Uterus (tissue), 4 donors: Measurements from ENCODE around the gene IRF1. TPM values are rescaled to one million over a fixed set of nuclear protein-coding genes. Genes with fewer than 3 reads are reported as not detected.

Source experiments
- DNase-seq, 2 donors: peaks; one replicate each; pipeline ENCODE4 v3.0.0-alpha.2; 2019 to 2020
- H3K27ac ChIP-seq, 2 donors: fragments of 200-600 bp; sonication (generic); 1 replicate in 1 of 2; 2 replicates in 1 of 2; pipeline ENCODE4 v1.5.1; 2016 to 2018
- H3K27me3 ChIP-seq, 2 donors: fragments of 200-600 bp; sonication (generic); one replicate each; pipeline ENCODE4 v1.5.1; 2018 to 2019; ENCODE audit warnings: control low read depth in 1 of 2
- H3K36me3 ChIP-seq, 2 donors: fragments of 200-600 bp; sonication (generic); one replicate each; pipeline ENCODE4 v1.5.1; 2019; ENCODE audit warnings: control low read depth in 1 of 2
- H3K4me1 ChIP-seq, 2 donors: fragments of 200-600 bp; sonication (generic); one replicate each; pipeline ENCODE4 v1.5.1; 2018 to 2019; ENCODE audit warnings: control low read depth in 1 of 2
- H3K4me3 ChIP-seq, 2 donors: fragments of 200-600 bp; sonication (generic); 1 replicate in 1 of 2; 2 replicates in 1 of 2; pipeline ENCODE4 v1.5.1; 2018 to 2019; ENCODE audit warnings: mild to moderate bottlenecking in 1 of 2
- H3K9me3 ChIP-seq, 2 donors: fragments of 200-600 bp; sonication (generic); one replicate each; pipeline ENCODE4 v1.5.1; 2019; ENCODE audit warnings: control low read depth in 1 of 2
- POLR2A ChIP-seq, 2 donors: fragments of 450-650 bp; IDR thresholded peaks; one replicate each; pipeline ENCODE4 v1.6.1; 2016; ENCODE audit warnings: antibody characterized with exemption in 2 of 2, mild to moderate bottlenecking in 1 of 2, moderate library complexity in 1 of 2
- intact Hi-C: fragments of 100-400 bp; cut with DNase I; formaldehyde crosslinking; loops from one replicate; pipeline ENCODE4 v1.15.1; 2023; ENCODE audit warnings: low total_unique reads
- total RNA-seq, 4 donors: library from RNA; depleted of rRNA in 3 of 4; stranded (reverse); fragments of >200 nt in 3 of 4; gene quantifications; one replicate each; pipeline versions ENCODE4 v1.1.0 to v1.2.4, GENCODE V29; 2014 to 2023
- TF ChIP-seq, protein P1 (sequence below), 4 experiments: fragments of 200-600 bp in 2 of 4; fragments of 450-650 bp in 2 of 4; sonication (generic) in 2 of 4; IDR thresholded peaks; one replicate each; pipeline ENCODE4 v1.5.1; 2016 to 2019; ENCODE audit warnings: antibody characterized with exemption in 4 of 4, mild to moderate bottlenecking in 2 of 4, moderate library complexity in 1 of 4
- donor health status: DM: yes; HTN: yes; CAD: no.

IRF1 gene
- total RNA-seq, 4 donors from 2014 or later, result 3.8 to 110 (median 25.7) TPM

DNA sequence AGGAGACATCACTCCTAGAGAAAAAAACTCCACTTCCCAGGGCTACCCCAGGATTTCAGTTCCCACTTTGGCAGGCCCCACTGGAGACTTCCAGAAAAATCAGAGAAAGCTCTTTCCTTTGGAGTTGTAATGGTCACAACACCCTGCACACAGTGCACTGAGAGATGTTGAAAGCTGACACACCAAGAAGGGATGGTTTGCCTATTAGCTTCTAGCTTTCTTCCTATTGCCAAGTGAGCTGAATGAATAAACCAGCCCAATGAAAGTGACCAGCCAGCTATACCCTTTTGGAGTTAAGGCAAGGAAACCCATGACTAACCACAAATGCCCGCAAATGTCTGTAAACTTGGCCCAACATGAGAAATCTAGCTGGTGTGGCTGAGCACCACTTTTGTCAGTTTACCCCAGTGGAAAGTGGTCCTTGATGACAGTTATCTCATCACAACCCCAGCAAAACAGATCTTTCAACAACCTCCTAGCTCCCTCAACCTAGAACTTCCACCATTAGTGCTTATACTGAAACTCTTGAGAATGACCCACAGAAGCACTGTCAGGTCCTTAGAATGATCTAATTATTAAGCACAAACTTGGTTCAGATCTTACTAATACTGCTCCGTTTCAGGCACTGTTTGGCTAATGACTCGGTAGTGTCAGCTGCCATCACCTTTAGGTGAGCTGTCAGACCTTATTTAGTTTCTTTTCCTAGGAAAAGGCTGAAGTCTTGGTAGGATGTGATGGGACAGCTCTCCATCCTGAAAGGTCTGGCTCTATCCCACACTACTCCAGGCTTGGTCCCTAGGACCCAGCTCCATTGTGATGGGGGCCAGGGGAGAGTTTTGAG is 11.2 kb downstream of the IRF1 start:
- no peak for DNase-seq
- no peak overlapping the region for H3K4me3 ChIP-seq
- TF ChIP-seq, protein P1, sequence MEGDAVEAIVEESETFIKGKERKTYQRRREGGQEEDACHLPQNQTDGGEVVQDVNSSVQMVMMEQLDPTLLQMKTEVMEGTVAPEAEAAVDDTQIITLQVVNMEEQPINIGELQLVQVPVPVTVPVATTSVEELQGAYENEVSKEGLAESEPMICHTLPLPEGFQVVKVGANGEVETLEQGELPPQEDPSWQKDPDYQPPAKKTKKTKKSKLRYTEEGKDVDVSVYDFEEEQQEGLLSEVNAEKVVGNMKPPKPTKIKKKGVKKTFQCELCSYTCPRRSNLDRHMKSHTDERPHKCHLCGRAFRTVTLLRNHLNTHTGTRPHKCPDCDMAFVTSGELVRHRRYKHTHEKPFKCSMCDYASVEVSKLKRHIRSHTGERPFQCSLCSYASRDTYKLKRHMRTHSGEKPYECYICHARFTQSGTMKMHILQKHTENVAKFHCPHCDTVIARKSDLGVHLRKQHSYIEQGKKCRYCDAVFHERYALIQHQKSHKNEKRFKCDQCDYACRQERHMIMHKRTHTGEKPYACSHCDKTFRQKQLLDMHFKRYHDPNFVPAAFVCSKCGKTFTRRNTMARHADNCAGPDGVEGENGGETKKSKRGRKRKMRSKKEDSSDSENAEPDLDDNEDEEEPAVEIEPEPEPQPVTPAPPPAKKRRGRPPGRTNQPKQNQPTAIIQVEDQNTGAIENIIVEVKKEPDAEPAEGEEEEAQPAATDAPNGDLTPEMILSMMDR (IDR thresholded peaks at IDR 0.05), result no peak
- no peak for TF ChIP-seq POLR2A (IDR thresholded peaks at IDR 0.05)
- H3K9me3 ChIP-seq, result no peaks in the 10 kb centered on the region
- intact Hi-C loops, result no loop called here
- H3K36me3 ChIP-seq, result no peaks in the 10 kb centered on the region
- H3K27me3 ChIP-seq, result no peaks in the 10 kb centered on the region
- no peaks in the 10 kb centered on the region for H3K4me1 ChIP-seq
- peak overlapping the region in 1 of 2 donors; percentile 13 for H3K27ac ChIP-seq

DNA sequence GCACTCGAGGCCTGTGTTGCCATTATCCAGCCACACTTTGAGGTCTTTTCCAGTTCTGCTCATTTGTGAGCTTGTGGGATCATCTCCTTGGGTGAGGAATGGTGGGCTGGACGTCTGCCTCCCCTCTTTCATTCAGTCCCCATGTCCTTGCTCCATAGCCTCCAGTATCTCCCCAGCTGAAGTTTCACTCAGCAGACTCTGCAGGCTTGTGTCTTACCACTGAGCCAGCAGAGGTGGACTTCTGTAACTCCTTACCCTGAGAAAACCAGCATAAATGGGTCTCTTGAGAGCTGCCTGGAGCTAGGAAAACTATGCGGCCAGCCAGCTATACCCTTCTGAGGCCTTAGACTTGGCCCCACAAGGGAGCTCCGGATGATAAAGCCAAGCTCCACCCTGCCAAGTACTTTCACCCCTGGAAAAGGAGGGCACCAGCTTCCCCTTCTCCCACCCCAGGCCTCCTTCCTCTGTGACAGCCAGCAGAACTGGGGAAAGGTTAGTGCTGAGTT is 12.2 kb downstream of the IRF1 start:
- TF ChIP-seq, protein P1 (IDR thresholded peaks at IDR 0.05), result no peak
- no peak for TF ChIP-seq POLR2A (IDR thresholded peaks at IDR 0.05)
- H3K27me3 ChIP-seq, result no peaks in the 10 kb centered on the region
- DNase-seq, result no peak
- peak overlapping the region in 1 of 2 donors; percentile 13 for H3K27ac ChIP-seq
- H3K36me3 ChIP-seq, result no peaks in the 10 kb centered on the region
- intact Hi-C loops, result no loop called here
- no peaks in the 10 kb centered on the region for H3K9me3 ChIP-seq
- no peaks in the 10 kb centered on the region for H3K4me1 ChIP-seq
- no peak overlapping the region for H3K4me3 ChIP-seq

DNA sequence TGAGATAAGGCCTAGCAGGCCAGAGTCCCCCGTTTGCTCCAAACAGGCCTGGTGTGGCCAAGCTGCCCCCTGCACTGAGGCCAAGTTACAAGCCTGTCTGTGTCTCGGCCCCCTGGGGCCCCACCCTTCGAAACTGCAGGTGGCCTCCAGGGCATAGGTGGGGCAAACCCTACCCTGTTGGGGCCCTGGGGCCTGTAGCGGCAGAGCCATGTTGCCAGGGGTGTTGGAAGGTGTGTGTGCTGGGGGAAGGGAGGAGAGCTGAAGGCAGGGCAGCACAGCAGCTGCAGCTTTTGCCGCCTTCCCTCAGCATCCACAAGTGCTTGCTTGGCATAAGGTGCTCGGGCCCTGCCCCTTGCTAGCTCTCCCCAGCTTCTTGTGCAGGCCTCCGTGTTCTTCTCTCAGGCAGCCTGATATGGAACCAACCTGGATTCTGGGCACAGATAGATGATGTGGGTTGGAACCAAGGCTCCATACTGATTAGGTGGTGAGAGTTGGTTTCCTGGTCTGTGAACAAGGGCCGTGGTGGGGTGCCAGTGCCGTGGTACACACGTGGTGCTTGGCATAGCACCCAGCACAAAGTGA is 12.7 kb downstream of the IRF1 start:
- TF ChIP-seq POLR2A (IDR thresholded peaks at IDR 0.05), result no peak
- TF ChIP-seq, protein P1 (IDR thresholded peaks at IDR 0.05), result no peak
- H3K9me3 ChIP-seq, result no peaks in the 10 kb centered on the region
- intact Hi-C loops, result no loop called here
- H3K36me3 ChIP-seq, result no peaks in the 10 kb centered on the region
- H3K4me3 ChIP-seq, result no peak overlapping the region
- no peaks in the 10 kb centered on the region for H3K4me1 ChIP-seq
- peak overlapping the region in 1 of 2 donors; percentile 13 for H3K27ac ChIP-seq
- no peaks in the 10 kb centered on the region for H3K27me3 ChIP-seq
- DNase-seq, result no peak

DNA sequence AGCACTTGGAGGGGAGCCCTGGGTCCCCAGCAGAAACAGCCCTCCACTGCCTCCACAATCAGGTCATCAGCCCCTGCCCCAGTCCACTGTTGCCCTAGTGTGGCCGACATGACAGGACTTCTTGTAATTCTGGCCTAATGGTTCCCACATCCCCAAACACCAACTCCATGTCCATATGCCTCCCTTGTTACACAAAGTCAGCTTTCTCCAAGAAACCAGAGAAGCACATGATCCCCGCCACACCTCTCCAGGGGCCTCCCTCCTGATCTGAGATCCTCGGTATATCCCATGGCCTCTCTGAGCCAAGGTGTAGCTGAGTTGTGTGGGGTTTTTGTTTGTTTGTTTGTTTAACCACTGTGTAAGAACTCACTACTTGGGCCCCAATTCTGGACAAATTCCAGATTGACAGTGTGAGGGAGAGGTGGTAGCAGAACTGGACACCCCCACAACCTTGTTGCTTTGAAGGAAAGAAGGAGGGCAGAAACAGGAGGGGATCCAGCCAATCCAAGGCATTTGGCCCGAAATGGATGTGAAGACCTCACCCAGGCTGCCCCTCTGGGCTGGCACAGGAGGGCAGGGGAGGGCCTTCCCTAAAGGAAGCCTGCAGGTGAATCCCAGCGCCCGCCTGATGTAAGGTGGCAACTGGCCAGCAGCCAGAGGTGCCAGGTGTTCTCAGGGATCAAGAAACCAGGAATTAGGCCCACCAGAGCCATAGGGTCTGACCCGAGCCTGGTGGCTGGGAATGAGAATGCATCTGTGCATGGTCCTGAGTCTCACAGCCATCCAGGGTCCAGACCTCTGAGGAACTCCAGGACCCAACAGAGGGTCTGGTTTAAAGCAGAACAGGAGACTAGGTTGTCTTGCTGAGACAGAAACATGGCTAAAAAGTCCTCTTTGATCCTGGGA is 13.4 kb downstream of the IRF1 start:
- Histone ChIP-seq H3K36me3 (no peaks in the 10 kb centered on the region), H3K4me1 (no peaks in the 10 kb centered on the region), H3K4me3 (no peak overlapping the region), H3K9me3 (no peaks in the 10 kb centered on the region), H3K27ac (peak overlapping the region in 1 of 2 donors; percentile 4), H3K27me3 (no peaks in the 10 kb centered on the region)
- intact Hi-C loops, result no loop called here
- DNase-seq, result peak in 1 of 2 donors; percentile 5
- TF ChIP-seq, protein P1 (IDR thresholded peaks at IDR 0.05), result no peak
- no peak for TF ChIP-seq POLR2A (IDR thresholded peaks at IDR 0.05)
